Parathyroid adenoma (tissue), 2 donors: ENCODE data around the gene CPXM1.

Experiments
- H2AFZ ChIP-seq: fragments of 300-600 bp; sonication (generic); one replicate; pipeline ENCODE4 v1.7.0; 2017; ENCODE audit warnings: antibody characterized with exemption, mild to moderate bottlenecking
- H3K27ac ChIP-seq: fragments of 300-600 bp; sonication (generic); one replicate; pipeline ENCODE4 v1.7.0; 2017
- H3K27me3 ChIP-seq: fragments of 300-600 bp; sonication (generic); one replicate; pipeline ENCODE4 v1.7.0; 2017; ENCODE audit warnings: low read length; ENCODE audit not compliant: control insufficient read depth, insufficient read depth
- H3K36me3 ChIP-seq: fragments of 300-600 bp; sonication (generic); one replicate; pipeline ENCODE4 v1.7.0; 2017; ENCODE audit warnings: low read length; ENCODE audit not compliant: control insufficient read depth, insufficient read depth
- H3K4me1 ChIP-seq: fragments of 300-600 bp; sonication (generic); one replicate; pipeline ENCODE4 v1.7.0; 2017; ENCODE audit warnings: control low read depth
- H3K4me2 ChIP-seq: fragments of 300-600 bp; sonication (generic); one replicate; pipeline ENCODE4 v1.7.0; 2017; ENCODE audit warnings: low read length
- H3K4me3 ChIP-seq: fragments of 300-600 bp; sonication (generic); one replicate; pipeline ENCODE4 v1.7.0; 2017; ENCODE audit warnings: low read depth, low read length
- H3K79me2 ChIP-seq: fragments of 300-600 bp; sonication (generic); one replicate; pipeline ENCODE4 v1.7.0; 2017; ENCODE audit warnings: control low read depth
- H3K9ac ChIP-seq: fragments of 300-600 bp; sonication (generic); one replicate; pipeline ENCODE4 v1.7.0; 2017; ENCODE audit warnings: mild to moderate bottlenecking
- H3K9me3 ChIP-seq: fragments of 300-600 bp; sonication (generic); one replicate; pipeline ENCODE4 v1.7.0; 2017; ENCODE audit warnings: low read length; ENCODE audit not compliant: control insufficient read depth
- CTCF ChIP-seq: fragments of 300-600 bp; sonication (generic); IDR thresholded peaks from one replicate; pipeline ENCODE4 v1.7.0; 2017; ENCODE audit warnings: antibody characterized with exemption, mild to moderate bottlenecking
- donor health status: primary hyperparathyroidism.

The CPXM1 gene

DNA sequence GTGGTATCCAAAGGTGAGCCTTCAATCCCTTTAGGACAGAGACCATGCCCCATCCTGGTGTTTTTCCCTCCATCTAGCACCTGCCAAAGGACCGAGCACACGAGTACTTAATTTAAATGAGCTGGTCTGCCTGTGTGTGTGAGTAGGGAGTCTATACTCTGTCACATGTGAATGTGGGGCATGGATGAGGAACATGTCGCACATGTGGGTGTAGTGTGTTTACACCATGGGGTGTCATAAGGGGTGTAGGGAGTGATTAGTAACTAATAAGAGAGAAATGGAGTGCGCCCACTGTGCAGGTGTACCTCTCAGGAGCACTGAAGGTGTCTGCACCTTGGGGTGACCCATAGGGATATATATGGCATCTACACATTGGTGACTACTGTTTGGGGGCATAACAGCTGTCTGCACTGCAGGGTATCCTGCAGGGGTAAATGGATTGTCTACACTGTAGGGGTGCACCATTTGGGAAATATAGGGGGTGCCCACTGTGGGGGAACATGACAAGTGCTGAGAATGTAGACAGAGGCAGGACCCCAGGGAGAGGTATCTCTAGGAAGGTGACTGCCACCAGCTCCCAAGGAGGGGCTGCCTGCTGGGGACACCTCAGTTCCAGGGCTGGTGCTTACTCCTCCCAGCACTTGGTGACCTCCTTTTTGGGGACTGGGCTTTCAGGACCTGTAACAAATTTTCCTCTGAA is 54.3 kb downstream of the CPXM1 start:
- Histone ChIP-seq H3K4me3 (no peak overlapping the region), H3K27ac (no peak overlapping the region), H3K9ac (no peak overlapping the region), H3K36me3 (no peaks in the 10 kb centered on the region), H3K9me3 (no peaks in the 10 kb centered on the region), H3K27me3 (no peaks in the 10 kb centered on the region), H3K79me2 (no peaks in the 10 kb centered on the region), H3K4me2 (no peak overlapping the region), H3K4me1 (peaks cover 3% of the 10 kb centered on the region), H2AFZ (no peak overlapping the region)
- no peak for TF ChIP-seq CTCF

- H3K27me3 ChIP-seq, result no peaks in the 10 kb centered on the region
- H3K4me1 ChIP-seq, result peaks cover 3% of the 10 kb centered on the region
- no peaks in the 10 kb centered on the region for H3K9me3 ChIP-seq
- no peaks in the 10 kb centered on the region for H3K79me2 ChIP-seq
- H2AFZ ChIP-seq, result no peak overlapping the region
- no peak overlapping the region for H3K27ac ChIP-seq
- no peak for TF ChIP-seq CTCF
- no peak overlapping the region for H3K4me3 ChIP-seq
- H3K9ac ChIP-seq, result no peak overlapping the region
- H3K36me3 ChIP-seq, result no peaks in the 10 kb centered on the region
- H3K4me2 ChIP-seq, result no peak overlapping the region
These were observed 55.1 kb downstream of the CPXM1 start for GRCh38 chr20:2745060-2745910.
